ENCODE measurements around the gene ETV6.

DNA sequence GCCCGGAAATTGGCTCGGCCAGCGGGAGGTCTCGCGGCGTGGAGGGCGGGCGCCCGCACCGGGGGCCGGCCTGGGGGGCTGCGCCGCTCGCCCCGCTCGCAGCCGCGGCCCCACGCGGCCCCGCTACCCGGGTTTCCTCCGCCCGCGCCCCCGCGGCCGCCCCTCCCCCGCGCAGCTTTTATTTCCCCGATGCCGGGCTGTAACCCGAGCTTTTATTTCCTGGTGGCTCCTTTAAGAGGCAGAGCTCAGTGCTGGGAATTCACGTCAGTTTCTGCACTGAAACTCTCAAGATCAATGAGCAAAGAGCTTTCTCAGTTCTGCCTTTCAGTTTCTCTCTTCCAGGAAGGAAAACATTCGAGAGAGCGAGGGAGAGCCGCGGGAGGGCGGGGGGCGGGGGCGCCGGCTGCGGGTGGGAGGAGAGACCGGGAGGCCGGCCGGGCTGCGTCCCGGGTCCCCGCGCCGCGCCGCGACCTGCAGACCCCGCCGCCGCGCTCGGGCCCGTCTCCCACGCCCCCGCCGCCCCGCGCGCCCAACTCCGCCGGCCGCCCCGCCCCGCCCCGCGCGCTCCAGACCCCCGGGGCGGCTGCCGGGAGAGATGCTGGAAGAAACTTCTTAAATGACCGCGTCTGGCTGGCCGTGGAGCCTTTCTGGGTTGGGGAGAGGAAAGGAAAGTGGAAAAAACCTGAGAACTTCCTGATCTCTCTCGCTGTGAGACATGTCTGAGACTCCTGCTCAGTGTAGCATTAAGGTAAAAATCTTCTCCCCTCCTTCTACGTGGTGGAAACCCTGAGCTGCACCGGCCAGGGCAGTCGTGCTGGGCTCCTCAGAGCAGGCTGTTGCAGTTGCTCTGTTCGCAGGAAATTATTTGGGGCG is at the start of gene ETV6:
- TF ChIP-seq POLR2AphosphoS5 (IDR thresholded peaks at IDR 0.05; ENCODE audit: low read depth, low read length) (peak; percentile 14; the same call in 1 of the 2 replicates), POLR2A (IDR thresholded peaks at IDR 0.05; ENCODE audit: borderline replicate concordance, extremely low read depth, insufficient read depth, insufficient read length) (no peak), SIN3A (IDR thresholded peaks at IDR 0.05; ENCODE audit: low read depth) (no peak), EZH2 (IDR thresholded peaks at IDR 0.05) (no peak), RAD21 (IDR thresholded peaks at IDR 0.05; ENCODE audit: low read depth) (no peak), ZNF274 (IDR thresholded peaks at IDR 0.05; ENCODE audit: low read depth, low read length) (no peak), SP1 (IDR thresholded peaks at IDR 0.05; ENCODE audit: low read depth) (no peak; the same call in 1 of the 2 replicates), EZH2phosphoT487 (IDR thresholded peaks at IDR 0.05; ENCODE audit: borderline replicate concordance) (no peak), YY1 (IDR thresholded peaks at IDR 0.05; ENCODE audit: extremely low read depth, insufficient replicate concordance, low read depth, low read length) (no peak), FOSL1 (IDR thresholded peaks at IDR 0.05; ENCODE audit: low read depth) (no peak)
- TF ChIP-seq, protein P1, sequence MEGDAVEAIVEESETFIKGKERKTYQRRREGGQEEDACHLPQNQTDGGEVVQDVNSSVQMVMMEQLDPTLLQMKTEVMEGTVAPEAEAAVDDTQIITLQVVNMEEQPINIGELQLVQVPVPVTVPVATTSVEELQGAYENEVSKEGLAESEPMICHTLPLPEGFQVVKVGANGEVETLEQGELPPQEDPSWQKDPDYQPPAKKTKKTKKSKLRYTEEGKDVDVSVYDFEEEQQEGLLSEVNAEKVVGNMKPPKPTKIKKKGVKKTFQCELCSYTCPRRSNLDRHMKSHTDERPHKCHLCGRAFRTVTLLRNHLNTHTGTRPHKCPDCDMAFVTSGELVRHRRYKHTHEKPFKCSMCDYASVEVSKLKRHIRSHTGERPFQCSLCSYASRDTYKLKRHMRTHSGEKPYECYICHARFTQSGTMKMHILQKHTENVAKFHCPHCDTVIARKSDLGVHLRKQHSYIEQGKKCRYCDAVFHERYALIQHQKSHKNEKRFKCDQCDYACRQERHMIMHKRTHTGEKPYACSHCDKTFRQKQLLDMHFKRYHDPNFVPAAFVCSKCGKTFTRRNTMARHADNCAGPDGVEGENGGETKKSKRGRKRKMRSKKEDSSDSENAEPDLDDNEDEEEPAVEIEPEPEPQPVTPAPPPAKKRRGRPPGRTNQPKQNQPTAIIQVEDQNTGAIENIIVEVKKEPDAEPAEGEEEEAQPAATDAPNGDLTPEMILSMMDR (IDR thresholded peaks at IDR 0.05 in 2 of 3, conservative IDR thresholded peaks at IDR 0.05 in 1 of 3; ENCODE audit: borderline replicate concordance in 1 of 3, insufficient read depth in 1 of 3, low read depth in 2 of 3, low read length in 2 of 3) = no peak
